KG1 (cell line): Measurements from ENCODE around the gene PRAC1.
A peak's percentile ranks its signal among the peaks of the same experiment; 100 is the strongest.

Source experiments
- DNase-seq: peaks from one replicate; lab custom pipeline; 2025; lab: John Stamatoyannopoulos, UW

Gene PRAC1

DNA sequence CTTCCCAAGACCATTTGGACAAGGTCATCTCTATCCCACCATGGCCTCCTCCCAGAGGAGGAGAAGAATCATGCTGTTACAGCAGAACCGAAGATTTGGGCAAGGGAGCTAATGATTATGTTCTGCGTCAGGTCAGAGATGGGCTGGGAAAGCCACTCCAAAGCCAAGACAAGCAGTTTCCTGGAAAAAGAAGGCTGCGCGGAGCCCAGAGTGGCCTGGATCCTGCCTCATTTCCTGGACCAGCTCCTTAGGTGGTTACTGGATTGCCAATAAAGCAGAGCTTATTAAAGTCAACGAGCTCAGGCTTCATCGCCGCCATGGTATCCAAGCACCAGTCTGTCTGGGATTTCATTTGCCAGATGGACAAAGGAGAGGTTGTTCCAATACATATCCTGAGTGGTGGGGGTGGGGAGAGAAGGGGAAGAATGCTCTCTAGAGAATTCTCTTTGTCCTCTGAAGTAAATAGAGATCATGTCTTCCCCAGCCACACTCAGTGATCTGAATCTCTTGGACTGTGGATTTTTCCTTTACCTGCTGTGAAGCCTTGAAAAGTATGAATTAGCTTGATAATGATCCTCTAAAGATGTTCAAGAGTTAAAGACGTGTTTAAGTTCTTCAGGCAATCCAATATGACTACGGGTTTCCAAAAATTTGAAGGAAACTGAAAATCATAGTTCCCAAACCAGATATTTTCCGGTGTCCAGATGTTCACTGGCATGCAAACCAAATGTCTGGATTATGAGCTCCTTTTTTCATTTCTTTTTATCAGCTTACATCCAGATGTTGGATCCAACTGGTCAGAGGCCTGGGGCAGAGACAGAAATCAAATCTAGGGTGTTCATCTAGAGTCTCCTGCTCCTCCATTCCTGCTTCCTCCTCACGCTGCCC is 17.7 kb downstream of the PRAC1 start:
- DNase-seq: no peak

- no peak for DNase-seq
Measured at GRCh38 chr17:48701864-48702532, 20.3 kb downstream of the PRAC1 start.

- no peak for DNase-seq
Measured at GRCh38 chr17:48693178-48693577, 29.1 kb downstream of the PRAC1 start.

GRCh38 chr17:48692049-48692448 is 30.3 kb downstream of the PRAC1 start:
- no peak for DNase-seq

DNA sequence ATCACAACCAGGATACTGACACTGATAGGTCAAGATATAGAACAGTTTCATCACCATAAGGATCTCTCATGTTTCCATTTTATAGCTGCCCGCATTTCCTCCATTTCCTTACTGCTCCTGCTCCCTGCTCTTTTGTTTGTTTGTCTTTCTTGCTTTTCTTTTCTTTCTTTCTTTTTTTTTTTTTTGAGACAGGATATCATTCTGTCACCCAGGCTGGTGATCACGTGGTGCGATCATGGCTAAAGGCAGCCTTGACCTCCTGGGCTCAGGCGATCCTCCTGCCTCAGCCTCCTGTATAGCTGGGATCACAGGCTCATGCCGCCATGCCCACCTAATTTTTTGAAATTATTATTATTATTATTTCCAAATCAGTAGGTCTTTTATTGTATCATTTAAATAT is 31.7 kb downstream of the PRAC1 start:
- DNase-seq: no peak

GRCh38 chr17:48681609-48682008 is 40.7 kb downstream of the PRAC1 start:
- DNase-seq: no peak

GRCh38 chr17:48679385-48680096 is 42.8 kb downstream of the PRAC1 start:
- no peak for DNase-seq

GRCh38 chr17:48678141-48678971 is 44.0 kb downstream of the PRAC1 start:
- peak; percentile 20 for DNase-seq

DNA sequence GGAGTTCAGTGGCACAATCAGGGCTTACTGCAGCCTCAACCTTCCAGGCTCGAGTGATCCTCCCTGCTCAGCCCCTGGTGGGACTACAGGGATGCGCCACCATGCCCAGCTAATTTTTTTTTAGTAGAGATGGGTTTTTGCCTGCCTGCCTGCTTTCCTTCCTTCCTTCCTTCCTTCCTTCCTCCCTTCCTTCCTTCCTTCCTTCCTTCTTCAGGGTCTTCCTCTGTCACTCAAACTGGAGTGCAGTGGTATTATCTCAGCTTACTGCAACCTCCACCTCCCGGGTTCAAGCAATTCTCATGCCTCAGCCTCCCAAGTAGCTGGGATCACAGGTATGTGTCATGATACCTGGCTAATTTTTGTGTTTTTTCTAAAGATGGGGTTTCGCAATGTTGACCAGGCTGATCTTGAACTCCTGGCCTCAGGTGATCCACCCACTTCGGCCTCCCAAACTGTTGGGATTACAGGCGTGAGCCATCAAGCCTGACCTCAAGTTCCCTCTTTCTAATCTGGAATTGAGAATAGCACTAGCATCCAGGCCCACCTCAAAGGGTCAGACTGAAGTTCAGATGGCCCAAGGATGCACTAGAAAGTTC is 45.3 kb downstream of the PRAC1 start:
- DNase-seq: no peak

- DNase-seq: no peak
Measured at GRCh38 chr17:48672340-48672739, 50.0 kb downstream of the PRAC1 start.
